Lower leg skin (tissue), 3 donors: Measurements from ENCODE around the gene SERPINA10.

ENCODE experiments used
- POLR2A ChIP-seq, 2 donors: fragments of 450-650 bp; IDR thresholded peaks; one replicate each; pipeline ENCODE4 v1.6.1; 2016 to 2017; ENCODE audit warnings: antibody characterized with exemption in 2 of 2, mild to moderate bottlenecking in 1 of 2, moderate library complexity in 1 of 2
- TF ChIP-seq, protein P1 (sequence below), 3 donors: fragments of 450-650 bp; IDR thresholded peaks; one replicate each; pipeline ENCODE4 v1.5.1; 2016; ENCODE audit warnings: antibody characterized with exemption in 3 of 3, mild to moderate bottlenecking in 3 of 3, moderate library complexity in 2 of 3

DNA sequence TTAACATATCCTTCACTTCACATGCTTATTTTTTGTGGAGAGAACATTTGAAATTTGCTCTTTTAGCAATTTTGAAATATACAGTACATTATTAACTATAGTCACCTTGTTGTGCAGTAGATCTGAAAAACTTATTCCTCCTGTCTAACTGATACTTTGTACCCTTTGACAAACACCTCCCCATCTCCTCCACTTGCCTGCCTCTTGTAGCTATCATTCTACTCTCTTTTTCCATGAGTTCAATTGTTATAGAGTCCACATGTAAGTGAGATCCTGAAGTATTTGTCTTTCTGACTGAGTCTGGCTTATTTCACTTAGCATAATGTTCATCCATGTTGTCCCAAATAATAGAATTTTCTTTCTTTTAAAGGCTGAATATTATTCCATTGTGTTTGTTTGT, 39.5 kb upstream of the SERPINA10 start:
- TF ChIP-seq, protein P1, sequence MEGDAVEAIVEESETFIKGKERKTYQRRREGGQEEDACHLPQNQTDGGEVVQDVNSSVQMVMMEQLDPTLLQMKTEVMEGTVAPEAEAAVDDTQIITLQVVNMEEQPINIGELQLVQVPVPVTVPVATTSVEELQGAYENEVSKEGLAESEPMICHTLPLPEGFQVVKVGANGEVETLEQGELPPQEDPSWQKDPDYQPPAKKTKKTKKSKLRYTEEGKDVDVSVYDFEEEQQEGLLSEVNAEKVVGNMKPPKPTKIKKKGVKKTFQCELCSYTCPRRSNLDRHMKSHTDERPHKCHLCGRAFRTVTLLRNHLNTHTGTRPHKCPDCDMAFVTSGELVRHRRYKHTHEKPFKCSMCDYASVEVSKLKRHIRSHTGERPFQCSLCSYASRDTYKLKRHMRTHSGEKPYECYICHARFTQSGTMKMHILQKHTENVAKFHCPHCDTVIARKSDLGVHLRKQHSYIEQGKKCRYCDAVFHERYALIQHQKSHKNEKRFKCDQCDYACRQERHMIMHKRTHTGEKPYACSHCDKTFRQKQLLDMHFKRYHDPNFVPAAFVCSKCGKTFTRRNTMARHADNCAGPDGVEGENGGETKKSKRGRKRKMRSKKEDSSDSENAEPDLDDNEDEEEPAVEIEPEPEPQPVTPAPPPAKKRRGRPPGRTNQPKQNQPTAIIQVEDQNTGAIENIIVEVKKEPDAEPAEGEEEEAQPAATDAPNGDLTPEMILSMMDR (IDR thresholded peaks at IDR 0.05), result no peak
- TF ChIP-seq POLR2A (IDR thresholded peaks at IDR 0.05), result no peak
